ENCODE measurements around the gene PECR.
"Not testable (repeated sequence)": the region's sequence is repeated elsewhere in the genome, so short reads cannot be mapped to it uniquely, and the experiment has no call there.

PECR gene

DNA sequence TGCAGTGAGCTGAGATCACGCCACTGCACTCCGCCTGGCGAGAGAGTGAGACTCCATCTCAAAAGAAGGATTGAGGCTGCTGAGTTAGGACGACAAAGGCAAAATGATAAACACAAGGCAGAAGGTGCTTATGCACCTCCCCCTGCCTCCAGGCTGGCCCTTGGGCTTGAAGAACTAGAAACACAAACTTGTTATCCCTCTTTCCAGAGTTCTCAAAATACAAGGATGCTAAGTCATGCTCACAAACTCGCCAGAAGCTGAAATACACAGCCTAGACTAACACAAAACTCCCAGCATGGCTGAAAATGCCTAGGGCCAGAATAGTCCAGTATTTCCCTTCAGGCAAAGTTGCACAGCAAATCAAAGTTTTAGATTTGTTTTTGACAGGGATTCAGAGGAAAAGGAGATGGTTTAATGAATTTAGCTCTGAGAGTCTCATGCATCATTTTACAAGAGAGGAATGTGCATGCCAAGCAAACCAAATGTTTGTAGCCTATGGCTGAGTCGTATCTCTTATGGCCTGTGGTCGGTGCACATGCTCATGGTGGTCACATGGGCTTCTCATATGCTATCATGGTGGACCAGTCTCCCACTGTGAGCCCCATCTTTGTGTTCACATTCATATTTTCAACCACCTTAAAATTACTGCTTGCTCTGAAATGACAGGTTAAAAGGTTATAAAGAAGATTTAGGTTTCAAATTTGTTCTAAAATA is 52.0 kb downstream of the PECR start:
- no peak for DNase-seq (ENCODE audit: low read depth in 2 of 2)

DNA sequence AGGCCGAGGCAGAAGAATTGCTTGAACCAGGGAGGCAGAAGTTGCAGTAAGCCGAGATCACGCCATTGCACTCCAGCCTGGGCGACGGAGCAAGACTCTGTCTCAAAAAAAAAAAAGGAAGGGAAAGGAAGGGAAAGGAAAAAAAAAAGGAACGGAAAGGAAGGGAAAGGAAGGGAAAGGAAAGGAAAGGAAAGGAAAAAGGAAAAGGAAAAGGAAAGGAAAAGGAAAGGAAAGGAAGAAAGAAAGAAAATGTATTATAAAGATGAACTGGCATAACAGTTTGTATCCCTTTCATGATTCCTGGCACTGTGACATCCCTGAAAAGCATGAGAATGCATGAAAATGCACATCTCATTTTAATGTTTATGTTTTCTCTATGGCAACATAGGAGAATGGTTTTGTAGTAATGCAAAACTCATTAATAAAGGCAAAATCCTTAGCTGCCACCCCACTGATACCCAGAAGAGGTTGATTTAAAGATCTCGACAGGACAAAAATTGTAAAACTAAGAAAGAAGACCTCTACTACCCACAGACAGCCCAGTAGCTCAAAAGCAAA is 56.8 kb downstream of the PECR start:
- no peak for DNase-seq (ENCODE audit: low read depth in 2 of 2)

DNA sequence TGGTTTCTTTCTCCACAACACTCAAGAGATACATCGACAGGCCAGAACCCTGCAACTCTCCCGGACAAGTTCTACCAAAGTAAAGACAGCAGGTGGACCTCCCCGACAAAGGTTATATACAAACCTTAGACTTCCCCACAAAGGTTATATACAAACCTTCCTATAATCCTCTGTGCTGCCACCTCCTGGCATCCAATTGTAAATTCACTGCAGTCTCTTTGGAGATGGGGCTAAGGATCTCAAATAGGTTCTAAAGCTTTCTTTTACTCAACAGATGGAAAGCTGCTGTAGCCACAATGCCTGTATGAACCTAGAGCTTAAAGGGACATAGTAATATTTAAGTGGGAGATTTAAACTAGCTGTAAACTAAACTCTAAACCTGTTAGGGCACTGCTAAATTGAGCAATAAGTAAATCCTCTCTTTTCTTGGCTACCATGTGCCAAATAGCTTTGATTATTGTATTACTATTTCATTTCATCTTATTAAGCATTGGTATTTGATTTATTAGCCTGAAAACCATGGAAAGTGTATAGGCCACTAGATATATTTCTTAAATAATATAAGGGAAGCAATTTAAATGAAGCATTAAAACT is 58.5 kb downstream of the PECR start:
- DNase-seq (ENCODE audit: low read depth in 2 of 2), result no peak

DNA sequence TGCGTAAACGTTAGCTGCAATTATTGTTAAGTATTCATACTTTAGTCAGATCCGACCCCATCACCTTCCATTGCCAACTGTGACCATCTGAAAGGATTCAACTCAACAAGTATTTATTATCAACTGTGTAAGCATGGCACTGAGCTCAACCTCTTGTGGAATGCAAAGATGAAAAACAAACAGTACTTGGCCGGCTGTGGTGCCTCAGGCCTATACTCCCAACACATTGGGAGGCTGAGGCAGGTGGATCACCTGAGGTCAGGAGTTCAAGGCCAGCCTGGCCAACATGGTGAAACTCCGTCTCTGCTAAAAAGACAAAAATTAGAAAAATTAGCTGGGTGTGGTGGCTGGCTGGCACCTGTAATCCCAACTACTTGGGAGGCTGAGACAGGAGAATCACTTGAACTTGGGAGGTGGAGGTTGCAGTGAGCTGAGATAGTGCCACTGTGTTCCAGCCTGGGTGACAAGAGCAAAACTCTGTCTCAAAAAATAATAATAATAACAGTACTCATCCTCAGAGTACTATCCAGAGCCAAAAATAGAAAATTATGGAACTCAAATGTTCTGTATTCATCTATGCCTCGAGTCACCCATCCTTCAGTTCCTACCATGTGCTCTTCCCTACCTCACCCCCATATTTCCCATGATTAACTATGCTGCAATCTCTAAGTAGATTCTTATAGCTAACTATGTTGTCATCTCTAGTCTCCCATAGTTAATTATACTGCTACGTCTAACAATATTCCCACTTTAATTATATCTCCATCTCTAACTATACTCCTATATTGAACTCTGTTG is 59.6 kb downstream of the PECR start:
- DNase-seq (ENCODE audit: low read depth in 2 of 2), result no peak

DNA sequence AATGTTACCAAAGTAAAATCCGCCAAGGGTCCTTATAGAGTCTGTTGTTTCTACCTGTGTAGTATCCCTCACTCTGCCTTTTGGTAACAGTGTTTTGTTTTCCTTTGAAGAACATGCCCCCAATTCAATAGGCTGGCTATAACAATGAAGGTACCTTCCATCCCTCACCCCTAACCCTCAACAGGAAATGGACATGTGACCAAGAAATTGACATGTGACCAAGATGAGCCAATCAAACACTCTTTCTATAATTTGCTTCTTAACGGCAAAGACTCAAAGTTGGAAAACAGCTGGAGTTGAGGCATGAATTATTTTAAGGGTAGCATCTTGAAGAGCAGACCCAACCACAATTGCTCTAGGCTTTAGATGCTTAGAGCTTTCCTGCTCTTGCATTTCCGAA is 62.9 kb downstream of the PECR start:
- DNase-seq (ENCODE audit: low read depth in 2 of 2), result no peak

DNA sequence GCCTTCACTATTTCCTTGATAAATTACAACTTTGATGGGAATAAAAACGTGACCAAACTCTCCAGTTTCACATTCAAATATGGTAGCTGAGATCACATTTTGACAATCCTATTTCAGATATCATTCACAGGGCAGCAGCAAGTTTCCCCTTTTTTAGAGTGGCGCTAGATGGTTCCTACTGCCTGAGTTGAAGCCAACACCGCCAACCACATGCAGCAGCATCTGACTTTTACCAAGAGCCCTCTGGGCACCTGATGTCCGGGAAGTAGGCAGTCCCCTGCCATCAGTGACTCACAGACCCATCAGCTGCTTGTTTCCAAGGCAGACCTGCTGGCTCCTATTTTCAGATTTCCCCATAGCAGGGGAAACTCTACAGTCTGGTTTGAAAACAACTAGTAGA is 64.2 kb downstream of the PECR start:
- no peak for DNase-seq (ENCODE audit: low read depth in 2 of 2)

DNA sequence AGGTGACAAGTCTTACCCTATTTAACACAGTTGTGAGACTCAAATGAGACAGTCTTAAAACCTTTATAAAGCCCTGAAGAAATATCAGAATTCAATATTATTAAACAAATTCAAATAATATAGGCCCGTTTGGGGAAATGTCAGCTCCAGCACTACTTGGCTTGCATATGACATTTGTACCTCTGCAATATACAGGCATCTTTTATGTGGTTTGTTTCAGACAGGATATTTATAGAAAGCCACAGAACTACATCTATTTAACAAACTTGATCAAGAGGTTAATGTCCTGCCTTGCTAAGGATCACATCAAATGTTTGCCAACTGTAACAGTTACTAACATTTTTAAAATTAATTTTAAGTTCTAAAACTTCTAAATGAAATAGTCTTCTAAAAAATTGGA is 65.0 kb downstream of the PECR start:
- no peak for DNase-seq (ENCODE audit: low read depth in 2 of 2)

DNA sequence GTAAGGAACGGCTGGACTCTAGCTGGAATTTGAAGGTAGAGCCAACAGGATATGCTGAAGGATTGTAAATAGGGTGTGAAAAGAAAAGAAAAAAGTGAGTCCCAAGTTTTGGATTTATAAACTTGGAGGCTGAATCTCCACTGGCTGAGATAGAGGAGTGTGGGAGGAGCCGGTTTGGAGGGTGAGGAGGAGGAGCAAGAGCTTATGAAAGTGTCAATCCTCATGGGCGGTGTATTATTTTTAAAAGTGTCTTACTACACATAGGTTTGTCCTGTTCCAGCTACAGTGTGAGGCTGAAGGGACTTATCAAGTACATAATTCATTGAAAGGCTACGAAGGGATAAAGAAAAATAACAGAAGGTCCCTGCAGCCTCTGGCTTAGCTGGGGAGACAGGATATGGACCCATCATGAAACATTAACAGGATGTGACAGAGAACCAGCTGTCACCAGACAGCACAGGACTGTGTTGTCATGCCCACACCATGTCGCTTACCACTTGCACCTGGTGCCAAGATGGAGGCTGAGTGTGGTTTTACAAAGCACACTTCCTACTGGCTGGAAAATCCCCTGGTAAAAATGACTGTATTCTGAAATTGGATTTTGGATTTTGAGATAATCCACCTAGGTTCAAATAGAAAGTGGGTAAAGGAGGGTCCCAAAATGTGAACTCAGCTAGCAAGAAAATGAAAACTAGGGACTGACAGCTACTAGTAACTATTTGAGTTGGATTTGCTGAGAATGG is 65.7 kb downstream of the PECR start:
- DNase-seq (ENCODE audit: low read depth in 2 of 2), result no peak

DNA sequence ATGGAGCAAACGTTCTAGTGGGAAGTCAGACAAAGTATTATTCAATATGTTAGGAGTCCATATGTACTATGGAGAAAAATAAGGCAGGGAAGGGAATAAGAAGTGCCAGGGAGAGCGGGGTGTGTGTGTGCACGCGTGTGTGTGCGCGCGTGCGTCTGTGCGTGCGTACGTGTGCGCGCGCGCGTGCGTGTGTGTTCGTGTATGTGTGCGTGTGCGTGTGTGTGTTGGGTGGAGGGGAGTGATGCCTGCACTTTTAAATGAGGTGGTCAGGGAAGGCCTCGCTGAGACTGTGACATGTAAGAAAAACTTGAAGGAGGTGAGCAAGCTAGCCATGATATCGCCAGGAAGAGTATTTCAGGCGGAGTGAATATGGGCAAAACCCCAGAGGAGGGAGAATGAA is 66.6 kb downstream of the PECR start:
- no peak for DNase-seq (ENCODE audit: low read depth in 2 of 2)

DNA sequence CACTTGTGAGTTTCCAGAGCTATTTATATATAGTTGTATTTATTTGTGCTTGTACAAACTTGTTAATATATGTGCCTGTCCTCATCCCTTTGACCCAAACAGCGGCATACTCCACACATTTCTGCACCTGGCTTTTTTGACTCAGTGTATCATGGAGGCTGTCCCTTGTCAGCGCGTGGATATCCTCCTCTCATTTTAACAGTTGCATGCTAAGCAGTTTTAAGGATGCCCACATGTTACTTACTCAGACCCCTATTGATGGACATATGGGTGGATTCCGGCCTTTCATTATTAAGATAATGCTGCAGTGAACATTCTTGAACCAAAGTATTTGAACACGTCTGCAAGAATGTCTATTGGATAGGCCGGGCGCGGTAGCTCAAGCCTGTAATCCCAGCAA is 67.6 kb downstream of the PECR start:
- no peak for DNase-seq (ENCODE audit: low read depth in 2 of 2)

DNA sequence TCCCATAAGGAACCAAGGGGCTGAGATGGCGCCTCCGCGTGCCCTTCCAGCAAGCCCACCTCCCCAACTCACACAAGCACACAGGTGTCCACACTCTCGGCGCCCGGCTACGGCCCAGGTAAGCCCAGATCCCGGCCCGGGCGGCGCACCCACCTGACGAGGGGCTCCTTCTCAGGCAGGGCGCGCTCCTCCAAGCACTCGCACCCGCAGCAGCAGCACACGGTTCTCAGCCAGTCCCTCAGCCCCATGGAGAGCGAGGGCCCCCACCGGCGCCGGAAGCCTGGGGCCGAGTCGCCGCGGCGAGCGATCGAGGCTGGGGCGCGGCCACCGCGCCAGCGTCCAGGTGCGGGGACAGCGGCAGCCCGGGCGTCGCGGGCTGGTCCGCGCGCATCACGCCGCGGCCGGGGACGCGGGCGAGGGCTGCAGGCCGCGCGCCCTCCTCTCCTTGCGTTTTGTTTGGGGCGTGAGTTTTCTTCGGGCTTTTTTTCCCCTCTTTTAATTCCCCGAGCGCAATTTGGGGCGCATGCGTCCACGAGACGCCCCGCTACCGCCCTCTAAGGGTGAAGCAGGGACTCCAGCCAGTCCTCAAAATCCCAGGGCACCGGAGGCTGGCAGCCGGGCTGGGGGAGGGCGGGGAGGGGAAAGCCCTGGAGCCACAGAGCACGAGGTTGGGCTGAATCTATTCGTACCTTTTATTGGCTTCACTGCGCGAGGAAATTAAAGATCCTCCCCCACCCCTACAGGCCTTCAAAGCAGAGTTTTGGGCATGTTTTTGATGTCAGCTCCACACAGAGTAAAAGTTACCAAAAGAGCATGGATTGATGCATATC is 68.3 kb downstream of the PECR start, which contains the start of gene MREG:
MREG (minus strand) TSS at position 472 of the 830 bp plus-strand sequence; CDS start at position 248, 224 bp downstream.
- peak; percentile 63 to 65 for DNase-seq (ENCODE audit: low read depth in 2 of 2)

DNA sequence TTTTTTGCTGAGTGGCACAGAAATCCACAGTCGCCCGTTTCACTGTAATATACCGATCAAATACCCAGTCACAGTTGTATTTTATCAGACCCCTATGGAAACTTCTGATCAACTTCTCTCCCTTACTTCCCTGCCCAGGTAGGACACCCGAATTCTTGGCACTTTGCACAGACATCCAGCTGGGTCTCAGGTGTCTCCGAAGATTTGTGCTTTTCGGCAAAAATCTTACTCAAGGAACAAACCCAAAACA is 68.9 kb downstream of the PECR start:
- no peak for DNase-seq (ENCODE audit: low read depth in 2 of 2)

DNA sequence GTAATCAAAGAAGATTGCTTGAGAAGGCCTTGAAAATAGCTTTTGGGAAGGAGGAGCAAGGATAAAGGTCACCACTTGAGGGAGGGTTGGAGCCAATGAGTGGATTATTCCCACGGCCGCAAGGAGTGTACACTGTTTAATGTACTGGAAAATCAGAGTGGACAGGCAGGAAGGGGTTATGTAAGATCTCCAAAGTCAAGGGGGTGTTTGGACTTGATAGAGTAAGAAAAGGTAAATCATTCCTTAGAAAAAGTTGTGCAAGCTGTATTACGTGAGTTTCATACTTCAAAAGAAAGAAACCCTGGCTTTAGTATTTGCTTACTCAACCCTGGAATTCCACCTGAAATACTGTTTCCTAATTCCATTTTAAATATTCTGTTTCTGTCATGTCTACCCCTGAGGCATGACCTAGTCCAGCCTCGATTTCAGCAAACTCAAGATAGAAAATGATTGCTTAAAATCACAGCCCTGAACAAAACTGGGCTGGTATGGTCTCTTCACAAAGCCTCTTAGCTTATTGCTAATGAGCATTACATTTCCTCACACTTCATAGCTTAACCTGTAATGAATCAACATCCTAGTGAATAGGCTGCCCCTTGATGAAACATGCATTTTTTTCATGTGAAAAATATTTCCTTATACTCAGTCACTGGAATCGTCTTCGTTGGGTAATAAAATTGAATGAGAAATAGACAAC is 69.3 kb downstream of the PECR start:
- no peak for DNase-seq (ENCODE audit: low read depth in 2 of 2)

DNA sequence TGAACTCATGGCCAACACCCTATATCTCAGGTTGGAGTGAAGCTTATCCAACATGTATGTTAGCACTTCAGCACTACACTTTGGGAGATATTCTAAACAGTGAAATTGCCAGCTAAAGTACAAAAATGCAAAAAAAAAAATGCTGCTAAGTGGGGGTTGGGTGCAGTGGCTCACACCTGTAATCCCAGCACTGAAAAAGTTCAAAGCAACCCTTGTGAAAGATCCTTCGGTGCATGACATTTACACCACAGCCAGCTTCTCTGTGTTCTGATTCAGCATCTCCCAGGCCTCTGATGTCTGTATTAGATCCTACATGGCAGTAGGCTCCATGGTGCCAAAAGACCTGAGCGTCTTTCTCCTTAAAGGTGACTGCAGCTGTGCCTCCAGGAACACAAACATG is 72.4 kb downstream of the PECR start:
- DNase-seq (ENCODE audit: low read depth in 2 of 2), result not testable (repeated sequence)

DNA sequence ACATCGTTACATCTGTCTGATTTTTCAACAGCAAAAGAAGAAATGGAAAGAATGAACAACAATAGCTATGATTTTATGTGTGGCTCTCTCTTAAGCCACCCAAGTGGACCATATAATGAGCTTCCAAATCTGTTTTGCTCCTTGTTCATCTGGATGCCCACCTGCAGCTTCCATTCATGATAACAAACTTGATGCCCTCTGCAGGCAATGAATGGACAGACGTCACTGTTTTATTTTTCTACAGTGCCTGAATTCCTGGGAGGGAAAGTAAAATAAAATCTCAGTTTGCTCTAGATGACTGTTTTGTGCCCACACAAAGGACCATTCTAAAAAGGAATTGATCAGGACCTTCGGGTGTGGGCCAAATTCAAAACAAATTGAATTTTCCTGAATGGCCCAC is 73.2 kb downstream of the PECR start:
- no peak for DNase-seq (ENCODE audit: low read depth in 2 of 2)

DNA sequence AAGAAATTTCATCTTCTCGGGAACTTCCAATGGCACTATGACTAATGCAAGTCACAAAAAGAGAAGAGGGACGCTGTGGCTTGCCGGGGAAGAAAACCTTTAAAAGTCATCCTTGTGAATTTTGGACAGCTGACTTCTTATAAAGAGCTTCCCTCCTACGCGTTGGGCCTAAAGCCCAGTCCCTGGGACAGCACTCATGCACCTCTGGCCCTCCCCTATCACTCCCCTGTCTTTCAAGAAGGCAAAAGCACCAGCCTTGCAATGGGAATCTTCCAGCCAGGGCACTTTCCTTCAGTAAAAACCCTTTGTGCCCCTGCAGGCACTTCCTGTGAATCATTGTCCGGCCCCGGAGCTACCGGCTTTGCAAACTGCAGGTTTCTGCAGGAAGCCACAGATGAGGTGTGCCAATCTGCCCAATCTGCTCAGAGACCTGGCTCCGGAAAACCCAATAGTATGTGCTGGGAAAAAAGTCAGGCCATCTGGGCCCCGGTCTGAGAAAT is 75.4 kb downstream of the PECR start:
- no peak for DNase-seq (ENCODE audit: low read depth in 2 of 2)

DNA sequence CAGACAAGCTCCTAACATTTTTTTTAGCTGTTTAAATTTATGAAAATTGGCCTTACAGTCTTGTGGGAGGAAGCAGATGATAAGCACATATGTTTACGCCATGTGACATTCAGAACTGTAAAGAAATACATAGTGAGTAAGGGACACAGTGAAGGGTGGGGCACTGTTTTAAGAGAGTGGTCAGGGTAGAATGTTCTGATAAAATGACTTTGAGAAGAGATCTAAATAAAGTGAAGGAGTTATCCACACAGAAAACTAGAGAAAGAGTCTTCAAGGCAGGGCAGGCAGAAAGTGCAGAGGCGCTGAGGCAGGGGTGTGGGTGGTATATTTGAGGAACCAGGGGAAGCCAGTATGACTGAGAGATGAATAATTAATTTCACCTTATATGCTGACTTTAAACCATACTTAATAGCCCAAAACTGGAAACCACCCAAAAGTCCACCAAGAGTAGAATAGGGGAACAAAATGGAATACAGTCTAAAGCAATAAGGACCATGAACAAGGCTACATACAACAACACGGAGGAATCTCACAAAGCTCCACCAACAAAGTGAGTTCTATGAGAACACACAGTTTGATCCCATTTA is 76.8 kb downstream of the PECR start:
- DNase-seq (ENCODE audit: low read depth in 2 of 2), result no peak

DNA sequence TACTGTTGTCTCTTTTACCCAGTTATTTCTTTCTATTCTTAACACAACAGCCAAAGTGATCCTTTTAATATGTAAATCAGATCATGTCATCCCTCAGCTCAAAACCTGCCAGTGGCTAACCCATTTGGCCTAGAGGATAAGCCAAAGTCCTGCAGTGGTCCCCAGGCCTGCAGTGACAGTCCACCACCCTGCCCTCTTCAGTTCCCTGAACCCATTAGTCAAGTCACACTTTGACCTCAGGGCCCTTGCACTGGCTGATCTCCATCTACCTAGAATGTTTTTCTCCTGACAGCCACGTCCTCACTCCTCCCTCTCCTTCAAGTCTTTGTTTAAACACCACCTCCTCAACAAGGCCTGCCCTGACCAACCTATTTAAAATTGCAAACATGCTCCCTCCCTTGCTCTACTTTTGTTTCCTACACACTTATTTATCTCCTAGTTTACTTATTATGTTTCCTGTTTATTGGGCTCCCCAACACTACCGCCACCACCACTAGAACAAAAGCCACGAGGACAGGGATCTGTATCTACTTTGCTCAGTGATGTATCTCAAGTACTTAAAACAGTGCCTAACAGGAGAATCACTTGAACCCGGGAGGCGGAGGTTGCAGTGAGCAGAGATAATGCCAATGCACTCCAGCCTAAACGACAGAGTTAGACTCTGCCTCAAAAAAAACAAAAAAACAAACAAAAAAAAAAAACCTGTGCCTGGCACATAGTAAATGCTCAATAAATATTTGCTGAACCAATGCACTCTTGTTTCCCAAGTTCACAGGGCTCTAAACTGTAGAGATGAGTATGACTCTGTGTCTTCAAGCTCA is 77.5 kb downstream of the PECR start:
- no peak for DNase-seq (ENCODE audit: low read depth in 2 of 2)

DNA sequence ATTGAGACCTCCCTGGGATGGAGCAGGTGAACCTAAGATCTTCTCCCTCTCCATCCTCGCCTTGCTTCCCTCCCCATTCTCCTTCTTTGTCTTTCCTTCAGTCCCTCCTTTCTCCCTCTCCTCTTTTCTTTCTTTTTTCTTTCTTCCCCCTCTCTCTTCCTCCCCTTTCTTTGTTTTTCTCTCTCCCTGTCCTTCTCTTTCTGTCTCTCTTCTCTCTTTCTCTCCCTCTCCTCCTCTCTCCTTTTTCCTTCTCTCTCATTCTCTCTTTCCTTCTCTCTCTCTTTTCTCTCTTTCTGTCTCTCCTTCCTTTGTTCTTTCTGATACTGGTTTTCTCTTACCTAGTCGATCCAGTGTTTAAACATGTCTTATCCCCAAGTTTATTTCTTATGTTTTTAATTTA is 78.9 kb downstream of the PECR start:
- DNase-seq (ENCODE audit: low read depth in 2 of 2), result no peak

Measured in stimulated activated CD8-positive, alpha-beta memory T cell treated with anti-CD3 and anti-CD28 coated beads, Interleukin-7, amount 100 ng/mL, for 1 hour (primary cell).